Upper lobe of left lung (tissue), 4 donors: Measurements from ENCODE around the gene CR2.

Source experiments
- EP300 ChIP-seq, 4 donors: sonication (generic); formaldehyde crosslinking; IDR thresholded peaks; one replicate each; pipeline ENCODE4 v1.5.1; 2017; ENCODE audit warnings: antibody characterized with exemption in 4 of 4, control low read depth in 2 of 4
- POLR2AphosphoS5 ChIP-seq, 2 donors: sonication (generic); formaldehyde crosslinking; IDR thresholded peaks; one replicate each; pipeline ENCODE4 v1.5.1; 2017; ENCODE audit warnings: antibody characterized with exemption in 2 of 2
- TF ChIP-seq, protein P1 (sequence below), 6 experiments: fragments of 450-650 bp in 4 of 6; fragments of 200-600 bp in 2 of 6; sonication (generic) in 2 of 6; IDR thresholded peaks; one replicate each; pipeline ENCODE4 v1.5.1; 2016 to 2019; ENCODE audit warnings: antibody characterized with exemption in 6 of 6

DNA sequence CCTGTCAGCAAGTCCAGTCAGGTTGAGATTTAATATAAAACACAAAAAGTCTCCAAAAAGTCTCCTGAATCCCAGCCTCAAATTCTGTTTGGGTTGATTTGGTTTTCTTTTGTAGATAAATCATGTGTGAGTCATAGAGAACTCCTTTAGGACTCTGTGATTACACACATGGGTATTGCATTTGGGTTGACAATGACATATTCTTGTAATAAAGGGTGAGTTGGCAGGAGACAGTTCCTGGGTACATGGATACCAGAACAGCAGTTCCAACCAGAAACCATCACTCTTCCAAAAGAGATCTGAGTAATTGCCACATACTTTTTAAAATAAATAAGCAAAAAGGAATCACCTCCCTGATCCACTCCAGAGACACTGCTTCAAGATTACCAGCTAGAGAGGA is 8.9 kb downstream of the CR2 start:
- TF ChIP-seq POLR2AphosphoS5 (IDR thresholded peaks at IDR 0.05) (no peak), EP300 (IDR thresholded peaks at IDR 0.05) (no peak)
- TF ChIP-seq, protein P1, sequence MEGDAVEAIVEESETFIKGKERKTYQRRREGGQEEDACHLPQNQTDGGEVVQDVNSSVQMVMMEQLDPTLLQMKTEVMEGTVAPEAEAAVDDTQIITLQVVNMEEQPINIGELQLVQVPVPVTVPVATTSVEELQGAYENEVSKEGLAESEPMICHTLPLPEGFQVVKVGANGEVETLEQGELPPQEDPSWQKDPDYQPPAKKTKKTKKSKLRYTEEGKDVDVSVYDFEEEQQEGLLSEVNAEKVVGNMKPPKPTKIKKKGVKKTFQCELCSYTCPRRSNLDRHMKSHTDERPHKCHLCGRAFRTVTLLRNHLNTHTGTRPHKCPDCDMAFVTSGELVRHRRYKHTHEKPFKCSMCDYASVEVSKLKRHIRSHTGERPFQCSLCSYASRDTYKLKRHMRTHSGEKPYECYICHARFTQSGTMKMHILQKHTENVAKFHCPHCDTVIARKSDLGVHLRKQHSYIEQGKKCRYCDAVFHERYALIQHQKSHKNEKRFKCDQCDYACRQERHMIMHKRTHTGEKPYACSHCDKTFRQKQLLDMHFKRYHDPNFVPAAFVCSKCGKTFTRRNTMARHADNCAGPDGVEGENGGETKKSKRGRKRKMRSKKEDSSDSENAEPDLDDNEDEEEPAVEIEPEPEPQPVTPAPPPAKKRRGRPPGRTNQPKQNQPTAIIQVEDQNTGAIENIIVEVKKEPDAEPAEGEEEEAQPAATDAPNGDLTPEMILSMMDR (IDR thresholded peaks at IDR 0.05), result no peak
